ENCODE results near the gene PSMA8. TPM values are rescaled to one million over a fixed set of nuclear protein-coding genes. Genes with fewer than 3 reads are reported as not detected.
A peak's percentile ranks its signal among the peaks of the same experiment; 100 is the strongest.
"Not testable (repeated sequence)": the region's sequence is repeated elsewhere in the genome, so short reads cannot be mapped to it uniquely, and the experiment has no call there.

The PSMA8 gene
- total RNA-seq, 1 donor from 2014 or later, result not detected

DNA sequence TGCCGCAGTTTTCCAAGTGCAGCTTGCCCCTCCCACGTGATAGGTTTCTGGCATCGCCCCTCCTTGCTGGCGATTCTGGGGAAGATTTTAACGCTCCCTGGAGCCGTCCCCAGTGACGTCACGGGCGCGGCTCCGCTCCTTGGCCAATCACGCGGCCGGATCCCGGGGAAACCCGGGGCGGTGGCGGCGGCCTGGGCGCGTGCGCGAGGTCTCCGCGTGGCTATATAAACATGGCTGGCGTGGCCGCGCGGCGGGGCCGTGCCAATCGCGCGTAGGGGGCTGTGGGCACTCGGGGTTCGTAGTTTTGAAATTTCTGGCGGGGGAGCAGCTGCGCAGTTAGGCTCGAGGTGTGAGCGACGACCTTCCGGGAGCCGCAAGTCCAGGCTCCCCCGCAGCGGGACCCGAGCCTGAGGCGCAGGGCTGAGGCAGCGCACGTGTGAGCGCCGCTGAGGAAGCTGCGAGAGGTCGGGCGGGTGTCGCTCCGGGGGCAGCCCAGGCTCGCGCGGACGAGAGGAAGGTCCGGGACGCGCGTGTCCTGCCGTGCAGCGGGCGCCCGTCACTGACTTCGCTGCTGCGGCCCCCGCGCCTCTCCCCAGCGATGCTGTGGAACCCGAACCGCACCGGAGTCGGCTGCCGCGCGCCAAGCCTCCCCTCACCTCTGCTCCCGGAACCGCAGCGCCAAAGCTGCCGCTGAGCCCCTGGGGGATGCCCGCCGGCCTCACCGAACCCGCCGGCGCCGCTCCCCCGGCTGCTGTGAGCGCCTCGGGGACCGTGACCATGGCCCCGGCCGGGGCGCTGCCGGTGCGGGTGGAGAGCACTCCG is 92.8 kb downstream of the PSMA8 start, which contains the start of gene TAF4B:
Gene TAF4B (plus strand): TSS at position 217 of the 822 bp plus-strand sequence. CDS start 489 bp downstream, at position 706.
- intact Hi-C loops (cut with DNase I), result no loop called here
- H3K4me1 ChIP-seq, result peaks cover 16% of the 10 kb centered on the region
- H3K27ac ChIP-seq, result peak within 1 kb of the TSS; percentile 83
- H3K9me3 ChIP-seq, result no peaks in the 10 kb centered on the region
- peak; percentile 98 to 99 for ATAC-seq
- TF ChIP-seq, protein P1, sequence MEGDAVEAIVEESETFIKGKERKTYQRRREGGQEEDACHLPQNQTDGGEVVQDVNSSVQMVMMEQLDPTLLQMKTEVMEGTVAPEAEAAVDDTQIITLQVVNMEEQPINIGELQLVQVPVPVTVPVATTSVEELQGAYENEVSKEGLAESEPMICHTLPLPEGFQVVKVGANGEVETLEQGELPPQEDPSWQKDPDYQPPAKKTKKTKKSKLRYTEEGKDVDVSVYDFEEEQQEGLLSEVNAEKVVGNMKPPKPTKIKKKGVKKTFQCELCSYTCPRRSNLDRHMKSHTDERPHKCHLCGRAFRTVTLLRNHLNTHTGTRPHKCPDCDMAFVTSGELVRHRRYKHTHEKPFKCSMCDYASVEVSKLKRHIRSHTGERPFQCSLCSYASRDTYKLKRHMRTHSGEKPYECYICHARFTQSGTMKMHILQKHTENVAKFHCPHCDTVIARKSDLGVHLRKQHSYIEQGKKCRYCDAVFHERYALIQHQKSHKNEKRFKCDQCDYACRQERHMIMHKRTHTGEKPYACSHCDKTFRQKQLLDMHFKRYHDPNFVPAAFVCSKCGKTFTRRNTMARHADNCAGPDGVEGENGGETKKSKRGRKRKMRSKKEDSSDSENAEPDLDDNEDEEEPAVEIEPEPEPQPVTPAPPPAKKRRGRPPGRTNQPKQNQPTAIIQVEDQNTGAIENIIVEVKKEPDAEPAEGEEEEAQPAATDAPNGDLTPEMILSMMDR (IDR thresholded peaks at IDR 0.05), result no peak
- H3K27me3 ChIP-seq (ENCODE audit: low read depth), result no peaks in the 10 kb centered on the region
- peak within 1 kb of the TSS; percentile 95 for H3K4me3 ChIP-seq
- H3K36me3 ChIP-seq, result no peaks in the 10 kb centered on the region
- peak; percentile 95 for DNase-seq

DNA sequence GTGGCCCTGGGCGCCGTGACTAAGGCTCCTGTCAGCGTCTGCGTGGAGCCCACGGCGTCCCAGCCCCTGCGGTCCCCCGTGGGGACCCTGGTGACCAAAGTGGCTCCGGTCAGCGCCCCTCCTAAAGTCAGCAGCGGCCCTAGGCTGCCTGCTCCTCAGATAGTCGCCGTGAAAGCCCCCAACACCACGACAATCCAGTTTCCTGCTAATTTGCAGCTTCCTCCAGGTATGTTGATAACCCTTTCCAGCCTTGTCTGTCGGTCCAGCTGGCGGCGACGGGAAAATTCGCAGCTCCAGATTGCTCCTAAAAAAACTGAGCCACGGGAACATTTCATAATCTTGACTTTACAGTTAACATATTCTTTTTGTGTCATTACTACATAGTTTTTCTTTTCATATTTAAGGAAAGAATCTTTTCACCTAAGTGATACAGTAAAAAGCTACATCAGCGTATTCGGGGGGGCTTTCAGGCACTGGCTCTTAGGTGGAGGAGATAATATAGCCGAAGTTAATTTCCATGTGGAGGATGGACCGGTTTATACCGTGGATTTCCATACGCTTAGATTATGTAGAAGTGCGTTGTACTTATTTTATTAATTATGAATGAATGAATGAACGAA is 93.5 kb downstream of the PSMA8 start:
- no peaks in the 10 kb centered on the region for H3K9me3 ChIP-seq
- H3K4me3 ChIP-seq, result peak overlapping the region; percentile 95
- H3K36me3 ChIP-seq, result no peaks in the 10 kb centered on the region
- DNase-seq (no peak), ATAC-seq (peak in 1 of 2 donors; percentile 7)
- no peaks in the 10 kb centered on the region for H3K27me3 ChIP-seq (ENCODE audit: low read depth)
- H3K4me1 ChIP-seq, result peaks cover 16% of the 10 kb centered on the region
- peak overlapping the region; percentile 83 for H3K27ac ChIP-seq
- TF ChIP-seq, protein P1 (IDR thresholded peaks at IDR 0.05), result no peak
- intact Hi-C loops (cut with DNase I), result no loop called here

DNA sequence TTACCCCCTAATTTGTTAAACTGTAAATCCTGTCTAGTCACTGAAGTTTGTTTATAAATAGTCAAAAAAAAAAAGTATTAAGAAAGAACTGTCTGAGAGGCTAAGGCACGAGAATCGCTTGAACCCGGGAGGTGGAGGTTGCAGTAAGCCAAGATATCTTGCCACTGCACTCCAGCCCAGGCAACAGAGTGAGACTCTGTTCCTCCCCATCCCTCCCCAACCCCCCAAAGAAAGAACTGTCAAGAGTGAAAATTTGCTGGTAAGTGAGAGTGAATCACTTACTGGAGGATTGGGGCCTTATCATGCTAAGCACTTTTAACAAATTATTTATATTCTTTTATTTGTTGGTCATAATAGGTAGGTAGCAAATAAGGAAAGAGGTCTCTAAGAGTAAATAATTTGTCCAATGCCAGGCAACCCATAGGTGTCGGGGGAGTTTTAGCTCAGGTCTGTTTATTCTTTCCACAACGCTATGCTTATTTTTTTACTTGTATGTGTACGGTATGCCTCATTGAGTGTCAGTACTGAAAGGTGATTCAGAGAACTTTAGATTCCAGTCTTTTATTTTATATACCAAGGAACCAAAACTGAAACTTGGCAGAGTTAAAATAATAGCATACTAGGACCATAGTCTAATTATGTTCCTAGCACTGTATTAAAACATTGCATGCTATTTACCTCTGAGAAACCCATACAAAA is 95.0 kb downstream of the PSMA8 start:
- Histone ChIP-seq H3K36me3 (no peaks in the 10 kb centered on the region), H3K27me3 (ENCODE audit: low read depth) (no peaks in the 10 kb centered on the region), H3K27ac (no peak overlapping the region), H3K9me3 (no peaks in the 10 kb centered on the region), H3K4me1 (peaks cover 16% of the 10 kb centered on the region), H3K4me3 (no peak overlapping the region)
- TF ChIP-seq, protein P1 (IDR thresholded peaks at IDR 0.05), result no peak
- intact Hi-C loops (cut with DNase I), result no loop called here
- DNase-seq, result no peak
- ATAC-seq, result no peak

DNA sequence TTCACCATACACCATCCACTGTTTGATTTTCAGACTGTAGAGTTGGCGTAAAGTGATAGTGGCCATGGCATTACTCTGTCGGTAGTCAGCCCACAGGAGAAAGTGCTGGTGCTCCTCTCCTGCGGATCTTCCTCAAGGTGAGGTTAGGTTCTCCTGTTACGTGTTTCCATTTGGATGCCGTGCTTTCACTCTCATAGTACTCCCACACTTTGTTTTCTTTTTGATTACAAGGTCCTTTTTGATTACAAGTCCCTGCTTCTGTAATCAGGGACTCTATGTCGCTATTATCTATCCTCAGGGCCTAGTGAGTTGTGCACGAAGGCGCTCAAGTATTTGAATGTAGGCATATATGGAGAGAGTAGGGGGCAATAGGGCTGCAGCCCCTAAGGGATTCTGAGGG is 96.8 kb downstream of the PSMA8 start:
- H3K4me3 ChIP-seq, result no peak overlapping the region
- ATAC-seq, result no peak
- intact Hi-C loops (cut with DNase I), result no loop called here
- H3K27me3 ChIP-seq (ENCODE audit: low read depth), result no peaks in the 10 kb centered on the region
- no peaks in the 10 kb centered on the region for H3K36me3 ChIP-seq
- H3K27ac ChIP-seq, result no peak overlapping the region
- H3K9me3 ChIP-seq, result no peaks in the 10 kb centered on the region
- TF ChIP-seq, protein P1 (IDR thresholded peaks at IDR 0.05), result no peak
- peaks cover 15% of the 10 kb centered on the region for H3K4me1 ChIP-seq
- no peak for DNase-seq

DNA sequence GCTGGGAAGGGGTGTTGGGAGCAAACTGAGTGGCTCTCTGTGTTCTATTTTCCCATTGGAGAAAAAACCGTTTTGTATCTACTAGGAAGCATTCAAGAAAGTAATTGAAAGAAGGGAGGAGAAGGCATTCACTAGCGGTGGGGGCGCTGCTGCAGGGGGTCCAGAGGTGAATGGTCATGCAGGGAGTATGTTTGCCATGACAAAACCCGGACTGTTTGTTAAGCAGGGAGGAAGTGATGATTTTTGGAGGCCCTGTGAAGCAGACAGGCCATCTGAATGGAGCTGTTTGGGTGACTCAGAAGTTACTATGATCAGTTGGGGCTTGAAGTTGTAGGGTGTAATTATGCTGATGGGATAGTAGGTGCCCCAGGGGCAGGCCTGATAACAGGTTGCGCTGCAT is 99.5 kb downstream of the PSMA8 start:
- no peaks in the 10 kb centered on the region for H3K9me3 ChIP-seq
- intact Hi-C loops (cut with DNase I), result no loop called here
- TF ChIP-seq, protein P1 (IDR thresholded peaks at IDR 0.05), result no peak
- DNase-seq, result no peak
- ATAC-seq, result no peak
- H3K27me3 ChIP-seq (ENCODE audit: low read depth), result no peaks in the 10 kb centered on the region
- no peak overlapping the region for H3K27ac ChIP-seq
- H3K36me3 ChIP-seq, result no peaks in the 10 kb centered on the region
- no peak overlapping the region for H3K4me3 ChIP-seq
- no peaks in the 10 kb centered on the region for H3K4me1 ChIP-seq

DNA sequence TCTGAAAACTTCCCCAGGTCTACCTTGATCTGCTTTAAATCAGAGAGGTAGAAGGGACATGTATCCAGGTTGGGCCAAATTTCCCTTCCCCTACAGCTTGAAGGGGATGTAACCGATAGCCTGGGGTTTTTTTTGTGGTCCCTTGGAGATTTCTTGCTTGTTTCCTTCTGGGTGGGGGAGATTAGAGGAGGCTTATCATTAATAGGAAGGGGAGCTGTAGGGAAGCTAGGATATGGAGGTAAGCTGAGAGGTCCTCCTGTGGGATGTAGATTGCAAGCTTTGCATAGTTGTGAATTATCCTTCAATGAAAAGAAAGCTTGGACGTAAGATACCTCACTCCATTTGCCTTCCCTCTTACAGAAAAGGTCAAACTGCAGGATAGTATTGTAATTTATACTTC is 103.7 kb downstream of the PSMA8 start:
- H3K27ac ChIP-seq; H3K36me3 ChIP-seq; DNase-seq; H3K9me3 ChIP-seq; intact Hi-C loops (cut with DNase I); ATAC-seq; H3K27me3 ChIP-seq (ENCODE audit: low read depth); H3K4me1 ChIP-seq; H3K4me3 ChIP-seq: not testable (repeated sequence)

DNA sequence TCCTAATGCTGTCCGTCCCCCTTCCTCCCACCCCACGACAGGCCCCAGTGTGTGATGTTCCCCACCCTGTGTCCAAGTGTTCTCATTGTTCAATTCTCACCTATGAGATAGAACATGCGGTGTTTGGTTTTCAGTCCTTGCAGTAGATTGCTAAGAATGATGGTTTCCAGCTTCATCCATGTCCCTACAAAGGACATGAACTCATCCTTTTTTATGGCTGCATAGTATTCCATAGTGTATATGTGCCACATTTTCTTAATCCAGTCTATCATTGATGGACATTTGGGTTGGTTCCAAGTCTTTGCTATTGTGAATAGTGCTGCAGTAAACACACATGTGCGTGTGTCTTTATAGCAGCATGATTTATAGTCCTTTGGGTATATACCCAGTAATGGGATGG is 105.0 kb downstream of the PSMA8 start:
- H3K4me1 ChIP-seq; ATAC-seq; H3K4me3 ChIP-seq; DNase-seq; H3K36me3 ChIP-seq; H3K27ac ChIP-seq; H3K27me3 ChIP-seq (ENCODE audit: low read depth); H3K9me3 ChIP-seq; intact Hi-C loops (cut with DNase I): not testable (repeated sequence)

DNA sequence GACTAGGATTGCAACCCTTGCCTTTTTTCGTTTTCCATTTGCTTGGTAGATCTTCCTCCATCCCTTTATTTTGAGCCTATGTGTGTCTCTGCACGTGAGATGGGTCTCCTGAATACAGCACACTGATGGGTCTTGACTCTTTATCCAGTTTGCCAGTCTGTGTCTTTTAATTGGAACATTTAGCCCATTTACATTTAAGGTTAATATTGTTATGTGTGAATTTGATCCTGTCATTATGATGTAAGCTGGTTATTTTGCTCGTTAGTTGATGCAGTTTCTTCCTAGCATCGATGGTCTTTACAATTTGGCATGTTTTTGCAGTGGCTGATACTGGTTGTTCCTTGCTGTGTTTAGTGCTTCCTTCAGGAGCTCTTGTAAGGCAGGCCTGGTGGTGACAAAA is 108.7 kb downstream of the PSMA8 start:
- ATAC-seq, result not testable (repeated sequence)

More for the DNA sequence above, 108.7 kb downstream of the PSMA8 start:
- intact Hi-C loops (cut with DNase I); H3K4me1 ChIP-seq; H3K4me3 ChIP-seq; H3K27ac ChIP-seq; H3K27me3 ChIP-seq (ENCODE audit: low read depth); H3K36me3 ChIP-seq; DNase-seq: not testable (repeated sequence)
- H3K9me3 ChIP-seq, result peaks cover 11% of the 10 kb centered on the region
